Thyroid gland (tissue), 4 donors: ENCODE results near the gene ALPL. TPM values are rescaled to one million over a fixed set of nuclear protein-coding genes. Genes with fewer than 3 reads are reported as not detected.
"Not testable (repeated sequence)": the region's sequence is repeated elsewhere in the genome, so short reads cannot be mapped to it uniquely, and the experiment has no call there.

ENCODE experiments used
- DNase-seq, 2 donors: peaks; one replicate each; pipeline ENCODE4 v3.0.0-alpha.2; 2019
- H3K27ac ChIP-seq, 3 donors: fragments of 200-600 bp; sonication (generic); 1 replicate in 2 of 3; 2 replicates in 1 of 3; pipeline ENCODE4 v1.5.1; 2016 to 2019; ENCODE audit warnings: mild to moderate bottlenecking in 1 of 3, moderate library complexity in 1 of 3
- H3K27me3 ChIP-seq: fragments of 200-600 bp; sonication (generic); one replicate; pipeline ENCODE4 v1.5.1; 2019
- H3K36me3 ChIP-seq, 2 donors: fragments of 200-600 bp; sonication (generic); one replicate each; pipeline ENCODE4 v1.5.1; 2016 to 2019
- H3K4me1 ChIP-seq, 2 donors: fragments of 200-600 bp; sonication (generic); one replicate each; pipeline ENCODE4 v1.5.1; 2017 to 2019
- H3K4me3 ChIP-seq, 3 donors: fragments of 200-600 bp; sonication (generic); replicated peaks in 1 of 3; 1 replicate in 2 of 3; 2 replicates in 1 of 3; pipeline ENCODE4 v1.5.1; 2016; ENCODE audit warnings: mild to moderate bottlenecking in 1 of 3
- H3K9me3 ChIP-seq: fragments of 200-600 bp; sonication (generic); one replicate; pipeline ENCODE4 v1.5.1; 2017
- POLR2A ChIP-seq, 2 donors: fragments of 450-650 bp; IDR thresholded peaks; one replicate each; pipeline ENCODE4 v1.6.1; 2017; ENCODE audit warnings: antibody characterized with exemption in 2 of 2, mild to moderate bottlenecking in 2 of 2, moderate library complexity in 1 of 2
- WGBS, 2 donors: methylation state at CpG; one replicate each; pipeline ENCODE4 v1.1.5; 2017; 5-methylcytosine and 5-hydroxymethylcytosine counted together
- intact Hi-C: fragments of 100-400 bp; cut with DNase I; formaldehyde crosslinking; loops from one replicate; pipeline ENCODE4 v1.15.1; 2023
- total RNA-seq, 4 donors: library from RNA; depleted of rRNA; stranded (reverse); fragments of >200 nt; gene quantifications; one replicate each; pipeline ENCODE4 v1.2.3, GENCODE V29; 2016
- TF ChIP-seq, protein P1 (sequence below), 6 experiments: fragments of 200-600 bp in 3 of 6; fragments of 450-650 bp in 3 of 6; sonication (generic) in 3 of 6; IDR thresholded peaks; one replicate each; pipeline ENCODE4 v1.5.1; 2016 to 2019; ENCODE audit warnings: antibody characterized with exemption in 6 of 6, mild to moderate bottlenecking in 2 of 6, inconsistent platforms in 1 of 6, moderate library complexity in 1 of 6

ALPL gene
- total RNA-seq, 4 donors from 2014 or later: 4.0 to 15.6 (median 4.5) TPM

DNA sequence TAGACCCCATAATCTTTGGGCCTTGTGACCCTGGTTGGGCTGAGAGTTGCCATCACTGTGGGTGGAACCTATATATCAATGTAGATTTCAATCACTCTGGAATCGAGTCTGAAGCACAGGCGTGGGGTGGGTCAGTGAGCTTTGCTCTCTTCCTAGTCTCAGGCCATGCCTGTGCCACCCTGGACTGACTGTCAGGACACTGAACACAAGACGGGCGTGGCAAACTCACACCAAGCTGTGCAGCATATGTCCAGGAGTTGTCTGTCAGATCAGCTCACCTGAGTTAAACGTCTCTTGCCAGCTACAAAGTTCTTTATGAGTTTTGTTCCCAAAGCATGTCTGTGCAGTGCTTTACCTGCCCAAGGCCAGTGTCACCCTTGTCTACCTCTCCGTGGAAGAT, 30.9 kb upstream of the ALPL start:
- intact Hi-C loops: no loop called here
- DNase-seq: no peak
- Histone ChIP-seq H3K4me3 (no peak overlapping the region), H3K36me3 (peaks cover 14 to 15% of the 10 kb centered on the region in 2 donors), H3K27ac (no peak overlapping the region), H3K4me1 (no peaks in the 10 kb centered on the region), H3K27me3 (no peaks in the 10 kb centered on the region), H3K9me3 (no peaks in the 10 kb centered on the region)
- WGBS, 2 donors: 90 to 93% methylated on average over 5 to 6 of the region's 6 CpGs
- TF ChIP-seq, protein P1, sequence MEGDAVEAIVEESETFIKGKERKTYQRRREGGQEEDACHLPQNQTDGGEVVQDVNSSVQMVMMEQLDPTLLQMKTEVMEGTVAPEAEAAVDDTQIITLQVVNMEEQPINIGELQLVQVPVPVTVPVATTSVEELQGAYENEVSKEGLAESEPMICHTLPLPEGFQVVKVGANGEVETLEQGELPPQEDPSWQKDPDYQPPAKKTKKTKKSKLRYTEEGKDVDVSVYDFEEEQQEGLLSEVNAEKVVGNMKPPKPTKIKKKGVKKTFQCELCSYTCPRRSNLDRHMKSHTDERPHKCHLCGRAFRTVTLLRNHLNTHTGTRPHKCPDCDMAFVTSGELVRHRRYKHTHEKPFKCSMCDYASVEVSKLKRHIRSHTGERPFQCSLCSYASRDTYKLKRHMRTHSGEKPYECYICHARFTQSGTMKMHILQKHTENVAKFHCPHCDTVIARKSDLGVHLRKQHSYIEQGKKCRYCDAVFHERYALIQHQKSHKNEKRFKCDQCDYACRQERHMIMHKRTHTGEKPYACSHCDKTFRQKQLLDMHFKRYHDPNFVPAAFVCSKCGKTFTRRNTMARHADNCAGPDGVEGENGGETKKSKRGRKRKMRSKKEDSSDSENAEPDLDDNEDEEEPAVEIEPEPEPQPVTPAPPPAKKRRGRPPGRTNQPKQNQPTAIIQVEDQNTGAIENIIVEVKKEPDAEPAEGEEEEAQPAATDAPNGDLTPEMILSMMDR (IDR thresholded peaks at IDR 0.05): no peak

DNA sequence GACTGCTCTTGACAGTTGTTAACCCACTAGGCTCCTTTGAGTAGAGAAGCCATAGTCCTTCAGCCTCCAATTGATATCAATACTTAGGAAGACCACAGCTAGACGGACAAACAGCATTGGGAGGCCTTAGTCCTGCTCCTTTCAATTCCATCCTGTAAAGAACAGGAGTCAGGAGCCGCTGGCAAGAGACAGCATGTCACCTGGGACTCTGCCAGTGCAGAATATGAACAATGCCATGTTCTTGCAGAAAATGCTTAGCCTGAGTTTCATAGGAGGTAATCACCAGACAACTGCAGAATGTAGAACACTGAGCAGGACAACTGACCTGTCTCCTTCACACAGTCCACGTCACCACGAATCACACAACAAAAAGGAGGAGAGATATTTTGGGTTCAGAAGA, 25.3 kb upstream of the ALPL start:
- H3K27me3 ChIP-seq, H3K9me3 ChIP-seq, DNase-seq, intact Hi-C loops, H3K4me1 ChIP-seq, H3K27ac ChIP-seq, H3K36me3 ChIP-seq, H3K4me3 ChIP-seq: not testable (repeated sequence)
- 100% methylated on average over 2 of the region's 4 CpGs; no CpG with 5 or more reads in 1 of the 2 donors for WGBS, 2 donors

GRCh38 chr1:21489146-21489545, 20.1 kb upstream of the ALPL start:
- H3K27ac ChIP-seq: no peak overlapping the region
- H3K4me3 ChIP-seq: no peak overlapping the region
- TF ChIP-seq POLR2A (IDR thresholded peaks at IDR 0.05): no peak
- TF ChIP-seq, protein P1 (IDR thresholded peaks at IDR 0.05): no peak
- DNase-seq: no peak
- no peaks in the 10 kb centered on the region for H3K36me3 ChIP-seq
- H3K9me3 ChIP-seq: no peaks in the 10 kb centered on the region
- WGBS, 2 donors: 90 to 91% methylated on average over 11 of the region's 11 CpGs
- intact Hi-C loops: no loop called here
- H3K4me1 ChIP-seq: no peaks in the 10 kb centered on the region
- H3K27me3 ChIP-seq: no peaks in the 10 kb centered on the region

DNA sequence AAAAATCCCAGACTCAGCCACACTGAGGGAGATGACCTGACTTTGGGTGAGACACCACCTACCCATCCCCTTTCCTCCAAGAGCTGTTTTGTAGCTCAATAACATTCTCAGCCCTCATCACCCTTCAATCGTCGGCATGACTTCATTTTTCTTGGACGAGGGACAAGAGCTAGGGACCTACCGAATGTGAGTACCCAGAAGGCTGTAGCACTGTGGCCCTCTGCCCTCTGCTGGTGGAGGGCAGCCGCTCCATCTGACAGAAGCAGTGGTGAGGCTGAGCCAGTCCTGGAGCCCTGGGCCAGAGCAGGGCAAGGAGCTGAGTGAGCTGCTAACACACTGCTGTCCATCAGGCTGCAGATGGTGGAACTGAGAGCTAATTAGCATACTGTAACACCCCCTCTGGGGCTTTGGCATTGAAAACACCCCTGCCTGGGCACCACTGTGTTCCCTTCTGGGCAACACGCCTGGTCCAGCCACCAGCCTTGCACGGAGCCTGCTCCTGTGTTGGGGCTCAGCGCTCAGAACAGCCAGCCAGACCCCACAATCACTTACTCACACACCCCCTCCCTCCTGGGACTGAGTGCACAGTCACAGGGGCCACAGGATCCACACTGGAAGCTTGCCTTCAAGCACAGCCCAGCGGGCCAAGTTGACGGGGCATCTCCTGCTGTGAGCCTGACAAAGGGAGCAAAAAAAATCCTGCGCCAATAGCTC, 18.3 kb upstream of the ALPL start:
- no peak for DNase-seq
- no peak for TF ChIP-seq POLR2A (IDR thresholded peaks at IDR 0.05)
- TF ChIP-seq, protein P1 (IDR thresholded peaks at IDR 0.05): peak in 1 of 6 experiments; percentile 8
- Histone ChIP-seq H3K4me3 (no peak overlapping the region), H3K27me3 (no peaks in the 10 kb centered on the region), H3K9me3 (no peaks in the 10 kb centered on the region), H3K4me1 (no peaks in the 10 kb centered on the region), H3K27ac (no peak overlapping the region), H3K36me3 (no peaks in the 10 kb centered on the region)
- intact Hi-C loops: no loop called here
- 85% methylated on average over 8 to 11 of the region's 11 CpGs for WGBS, 2 donors

- WGBS, 2 donors: 72 to 75% methylated on average over 7 to 8 of the region's 8 CpGs
- peak in 1 of 2 donors; percentile 9 for DNase-seq
- Histone ChIP-seq H3K4me1 (no peaks in the 10 kb centered on the region), H3K36me3 (no peaks in the 10 kb centered on the region), H3K27me3 (no peaks in the 10 kb centered on the region), H3K9me3 (no peaks in the 10 kb centered on the region), H3K27ac (no peak overlapping the region), H3K4me3 (no peak overlapping the region)
- intact Hi-C loops: no loop called here
- TF ChIP-seq POLR2A (IDR thresholded peaks at IDR 0.05): no peak
- TF ChIP-seq, protein P1 (IDR thresholded peaks at IDR 0.05): no peak
These were observed 17.5 kb upstream of the ALPL start for GRCh38 chr1:21491488-21492355.
